Neural crest cell (in vitro differentiated cells): ENCODE measurements around the gene CERS3. TPM values are rescaled to one million over a fixed set of nuclear protein-coding genes. Genes with fewer than 3 reads are reported as not detected.

Source experiments
- DNase-seq: peaks from one replicate; pipeline ENCODE4 v3.0.0; 2021; ENCODE audit warnings: low read depth, mixed read lengths, low spot score
- H3K27ac Mint-ChIP-seq: one replicate; pipeline ENCODE4 v1.8.0; 2021; ENCODE audit warnings: mild to moderate bottlenecking, mixed read lengths; ENCODE audit not compliant: unreplicated experiment
- H3K27me3 Mint-ChIP-seq: 2 replicates; pipeline ENCODE4 v1.8.0; 2021; ENCODE audit warnings: low read depth, mild to moderate bottlenecking, mixed read lengths
- H3K36me3 Mint-ChIP-seq: 2 replicates; pipeline ENCODE4 v1.8.0; 2021; ENCODE audit warnings: low read depth, mild to moderate bottlenecking, mixed read lengths
- H3K4me1 Mint-ChIP-seq: 2 replicates; pipeline ENCODE4 v1.8.0; 2021; ENCODE audit warnings: mixed read lengths
- H3K4me3 Mint-ChIP-seq: one replicate; pipeline ENCODE4 v1.8.0; 2021; ENCODE audit warnings: mild to moderate bottlenecking, mixed read lengths
- H3K9me3 Mint-ChIP-seq: 2 replicates; pipeline ENCODE4 v1.8.0; 2021; ENCODE audit warnings: mixed read lengths
- total RNA-seq: library from RNA; stranded (reverse); gene quantifications from 2 replicates; pipeline ENCODE4 v1.2.1, GENCODE V29; 2021
- TF ChIP-seq, protein P1 (sequence below): fragments of 200-600 bp; sonication (generic); conservative IDR thresholded peaks from 2 replicates; pipeline ENCODE4 v1.5.0; 2021; ENCODE audit warnings: antibody characterized with exemption, mild to moderate bottlenecking

CERS3 gene
- total RNA-seq, 1 donor from 2014 or later = 0.26 TPM

DNA sequence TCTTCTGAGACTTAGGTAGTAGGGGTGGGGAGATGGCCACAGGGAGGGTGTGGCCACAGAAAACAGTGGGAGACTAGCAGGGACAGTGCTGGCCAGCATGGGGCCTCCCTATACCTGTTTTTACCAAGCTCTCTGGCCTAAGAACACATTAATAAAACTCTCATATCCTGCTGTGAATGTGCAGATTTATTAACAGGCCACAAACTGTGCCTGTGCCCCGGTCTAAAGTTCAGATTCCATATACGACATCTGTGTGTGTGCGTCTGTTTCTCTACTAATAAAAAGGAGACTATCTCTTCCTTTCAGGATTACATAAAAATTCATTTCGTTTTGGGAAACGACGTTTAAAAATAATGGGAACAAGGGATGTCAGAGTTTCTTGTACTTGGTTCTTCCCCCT, 94.2 kb downstream of the CERS3 start:
- DNase-seq = no peak
- Mint-ChIP-seq H3K27me3 (no peaks in the 10 kb centered on the region), H3K9me3 (no peaks in the 10 kb centered on the region), H3K27ac (no peak overlapping the region), H3K36me3 (no peaks in the 10 kb centered on the region), H3K4me1 (no peaks in the 10 kb centered on the region), H3K4me3 (no peak overlapping the region)
- TF ChIP-seq, protein P1, sequence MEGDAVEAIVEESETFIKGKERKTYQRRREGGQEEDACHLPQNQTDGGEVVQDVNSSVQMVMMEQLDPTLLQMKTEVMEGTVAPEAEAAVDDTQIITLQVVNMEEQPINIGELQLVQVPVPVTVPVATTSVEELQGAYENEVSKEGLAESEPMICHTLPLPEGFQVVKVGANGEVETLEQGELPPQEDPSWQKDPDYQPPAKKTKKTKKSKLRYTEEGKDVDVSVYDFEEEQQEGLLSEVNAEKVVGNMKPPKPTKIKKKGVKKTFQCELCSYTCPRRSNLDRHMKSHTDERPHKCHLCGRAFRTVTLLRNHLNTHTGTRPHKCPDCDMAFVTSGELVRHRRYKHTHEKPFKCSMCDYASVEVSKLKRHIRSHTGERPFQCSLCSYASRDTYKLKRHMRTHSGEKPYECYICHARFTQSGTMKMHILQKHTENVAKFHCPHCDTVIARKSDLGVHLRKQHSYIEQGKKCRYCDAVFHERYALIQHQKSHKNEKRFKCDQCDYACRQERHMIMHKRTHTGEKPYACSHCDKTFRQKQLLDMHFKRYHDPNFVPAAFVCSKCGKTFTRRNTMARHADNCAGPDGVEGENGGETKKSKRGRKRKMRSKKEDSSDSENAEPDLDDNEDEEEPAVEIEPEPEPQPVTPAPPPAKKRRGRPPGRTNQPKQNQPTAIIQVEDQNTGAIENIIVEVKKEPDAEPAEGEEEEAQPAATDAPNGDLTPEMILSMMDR = no peak

DNA sequence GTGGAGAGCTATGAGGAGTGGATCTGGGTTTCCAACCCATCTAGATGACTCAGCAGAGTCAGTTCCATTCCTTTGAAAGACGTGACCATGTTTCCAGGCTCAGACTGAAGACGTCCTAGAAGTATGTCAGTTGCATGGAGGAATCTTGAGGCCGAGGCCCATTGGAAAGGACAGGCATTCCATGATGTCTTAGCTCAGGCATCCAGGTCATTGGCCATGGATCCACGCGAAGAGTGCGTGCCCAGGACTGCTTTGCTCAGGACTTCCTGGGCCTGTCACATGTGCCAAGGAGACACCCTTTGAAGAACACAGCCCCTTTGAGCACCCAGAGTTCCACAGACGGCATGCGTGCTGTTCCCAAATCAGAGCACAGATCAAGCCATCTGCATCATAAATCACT, 94.7 kb downstream of the CERS3 start:
- Mint-ChIP-seq H3K4me3 (no peak overlapping the region), H3K27ac (no peak overlapping the region), H3K27me3 (no peaks in the 10 kb centered on the region), H3K4me1 (no peaks in the 10 kb centered on the region), H3K9me3 (no peaks in the 10 kb centered on the region), H3K36me3 (no peaks in the 10 kb centered on the region)
- no peak for DNase-seq
- TF ChIP-seq, protein P1 = no peak

DNA sequence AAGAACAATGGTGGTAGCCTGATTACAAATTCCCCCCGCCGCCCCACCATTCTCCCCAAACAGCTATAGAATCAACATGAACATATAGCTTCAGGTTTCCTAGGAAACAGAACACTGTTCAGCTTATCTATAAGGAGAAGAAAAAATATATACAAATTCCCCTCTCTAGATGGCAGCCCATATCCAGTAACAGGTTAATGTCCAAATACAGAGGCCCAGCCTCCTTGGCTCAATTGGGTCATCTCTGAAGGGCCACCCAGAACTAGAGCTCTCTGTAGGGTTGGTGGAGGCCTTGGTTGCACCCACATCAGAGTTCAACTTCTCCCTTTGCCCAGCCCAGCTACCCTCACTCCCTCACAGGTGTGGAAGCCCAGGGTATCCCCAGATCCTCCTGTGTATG, 95.4 kb downstream of the CERS3 start:
- no peak overlapping the region for H3K4me3 Mint-ChIP-seq
- H3K9me3 Mint-ChIP-seq = no peaks in the 10 kb centered on the region
- no peaks in the 10 kb centered on the region for H3K27me3 Mint-ChIP-seq
- H3K27ac Mint-ChIP-seq = no peak overlapping the region
- H3K4me1 Mint-ChIP-seq = no peaks in the 10 kb centered on the region
- DNase-seq = no peak
- no peaks in the 10 kb centered on the region for H3K36me3 Mint-ChIP-seq
- TF ChIP-seq, protein P1 = no peak

DNA sequence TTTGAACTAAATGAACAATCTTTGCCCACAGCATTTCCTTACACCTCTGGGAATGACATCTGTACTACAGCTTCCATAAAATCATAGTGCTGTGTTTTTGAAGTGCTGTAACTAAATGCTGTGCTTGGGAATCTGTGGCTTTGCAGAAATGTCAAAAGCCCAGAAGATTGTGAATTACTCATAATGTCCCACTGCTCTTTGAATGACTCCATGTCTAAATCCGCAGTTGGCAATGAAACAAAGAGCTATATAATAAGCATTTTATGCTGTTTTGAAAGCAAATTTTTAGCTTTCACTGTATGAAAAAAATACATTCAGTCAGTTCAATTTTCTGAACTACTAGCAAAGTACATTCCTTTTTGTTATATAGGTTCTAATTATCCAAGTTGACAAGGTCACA, 98.3 kb downstream of the CERS3 start:
- no peak overlapping the region for H3K27ac Mint-ChIP-seq
- H3K36me3 Mint-ChIP-seq = no peaks in the 10 kb centered on the region
- no peak overlapping the region for H3K4me3 Mint-ChIP-seq
- no peak for DNase-seq
- H3K27me3 Mint-ChIP-seq = no peaks in the 10 kb centered on the region
- no peaks in the 10 kb centered on the region for H3K4me1 Mint-ChIP-seq
- H3K9me3 Mint-ChIP-seq = no peaks in the 10 kb centered on the region
- TF ChIP-seq, protein P1 = no peak

DNA sequence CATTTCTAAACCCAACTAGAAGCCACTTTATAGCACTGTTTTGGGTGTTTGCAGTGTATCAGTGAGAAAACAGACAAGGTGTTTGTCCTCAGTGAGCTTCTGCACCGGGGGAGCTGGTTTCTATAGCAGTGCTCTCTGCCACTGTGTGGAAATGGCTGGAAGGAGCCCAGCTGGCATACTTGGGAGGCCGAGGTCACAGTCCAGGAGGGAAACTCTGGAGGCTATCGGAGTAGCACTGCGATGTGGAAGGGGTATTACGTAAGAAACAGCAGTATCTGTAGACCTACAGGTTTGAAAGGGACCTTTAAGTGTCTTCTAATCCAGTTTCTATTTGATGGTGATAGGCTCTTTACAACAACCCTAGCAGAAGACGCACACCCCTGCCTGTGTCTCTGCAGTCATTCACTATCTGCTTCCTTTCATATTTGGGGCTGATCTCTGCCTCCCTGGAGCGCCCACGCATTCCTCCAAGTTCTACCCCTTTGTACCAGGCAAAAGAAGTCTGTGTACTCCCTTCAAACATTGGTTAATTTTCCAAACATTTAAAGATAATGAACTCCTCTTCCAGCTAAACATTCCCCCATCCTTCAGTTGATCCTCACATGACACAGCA, 99.5 kb downstream of the CERS3 start:
- DNase-seq = no peak
- TF ChIP-seq, protein P1 = no peak
- Mint-ChIP-seq H3K4me3 (no peak overlapping the region), H3K27me3 (no peaks in the 10 kb centered on the region), H3K36me3 (peaks cover 2% of the 10 kb centered on the region), H3K4me1 (no peaks in the 10 kb centered on the region), H3K27ac (no peak overlapping the region), H3K9me3 (peaks cover 4% of the 10 kb centered on the region)
